KOPT-K1 (cell line): ENCODE results near the gene SLC39A2.
"Not testable (repeated sequence)": the region's sequence is repeated elsewhere in the genome, so short reads cannot be mapped to it uniquely, and the experiment has no call there.

Experiments
- H3K27ac ChIP-seq: fragments of 200-600 bp; sonication (generic); 2 replicates; pipeline ENCODE4 v1.5.1; 2016; ENCODE audit warnings: antibody characterized with exemption, mild to moderate bottlenecking, low read depth, low read length; ENCODE audit not compliant: poor library complexity, severe bottlenecking
- H3K36me3 ChIP-seq: fragments of 200-600 bp; sonication (generic); 2 replicates; pipeline ENCODE4 v1.5.1; 2017; ENCODE audit warnings: antibody characterized with exemption, mild to moderate bottlenecking, low read length, moderate library complexity; ENCODE audit not compliant: insufficient read depth
- H3K9me3 ChIP-seq: fragments of 200-600 bp; sonication (generic); 2 replicates; pipeline ENCODE4 v1.5.1; 2017; ENCODE audit warnings: antibody characterized with exemption, low read length, mild to moderate bottlenecking; ENCODE audit not compliant: insufficient read depth, poor library complexity, severe bottlenecking

Gene SLC39A2

DNA sequence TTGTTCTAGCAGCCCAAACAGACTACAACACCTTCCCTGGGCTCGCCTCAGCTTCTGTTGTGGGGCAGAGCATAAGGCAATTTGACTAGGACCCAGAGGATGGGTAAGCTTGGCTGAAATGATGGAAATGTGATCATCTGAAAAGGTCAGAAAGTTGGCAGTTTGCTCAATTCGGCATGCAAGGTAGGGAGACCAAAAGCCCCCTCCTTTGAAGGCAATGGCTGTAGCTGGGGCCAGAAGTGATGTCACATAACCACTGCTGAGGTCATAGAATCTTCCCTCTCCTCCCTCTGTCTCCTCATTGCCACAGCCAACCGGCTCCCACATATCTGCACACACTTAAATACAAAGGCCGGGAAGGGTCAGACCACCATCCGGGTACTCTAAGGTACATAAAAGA, 30.8 kb downstream of the SLC39A2 start, which contains the start of gene TPPP2:
Gene TPPP2, plus strand, starts transcription at position 301 of the 400 bp plus-strand sequence. CDS start 365 bp downstream, outside the sequence.
- Histone ChIP-seq H3K27ac (no peak within 1 kb of the TSS), H3K9me3 (no peaks in the 10 kb centered on the region), H3K36me3 (no peaks in the 10 kb centered on the region)

DNA sequence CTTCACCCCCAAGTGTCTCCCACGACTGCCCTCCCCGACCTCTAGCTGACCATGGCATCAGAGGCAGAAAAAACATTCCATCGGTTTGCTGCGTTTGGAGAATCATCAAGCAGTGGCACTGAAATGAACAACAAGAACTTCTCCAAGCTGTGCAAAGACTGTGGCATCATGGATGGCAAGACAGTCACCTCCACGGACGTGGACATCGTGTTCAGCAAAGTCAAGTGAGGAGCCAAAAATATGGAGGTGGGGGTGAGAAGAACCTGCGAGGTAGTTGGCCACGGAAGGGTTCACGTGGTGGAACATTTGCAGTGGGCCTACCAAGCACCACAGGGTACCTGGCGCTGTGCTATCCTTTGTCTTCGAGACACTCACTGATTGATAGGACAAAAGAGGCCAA, 31.4 kb downstream of the SLC39A2 start:
- Histone ChIP-seq H3K27ac (no peak overlapping the region), H3K36me3 (no peaks in the 10 kb centered on the region), H3K9me3 (no peaks in the 10 kb centered on the region)

DNA sequence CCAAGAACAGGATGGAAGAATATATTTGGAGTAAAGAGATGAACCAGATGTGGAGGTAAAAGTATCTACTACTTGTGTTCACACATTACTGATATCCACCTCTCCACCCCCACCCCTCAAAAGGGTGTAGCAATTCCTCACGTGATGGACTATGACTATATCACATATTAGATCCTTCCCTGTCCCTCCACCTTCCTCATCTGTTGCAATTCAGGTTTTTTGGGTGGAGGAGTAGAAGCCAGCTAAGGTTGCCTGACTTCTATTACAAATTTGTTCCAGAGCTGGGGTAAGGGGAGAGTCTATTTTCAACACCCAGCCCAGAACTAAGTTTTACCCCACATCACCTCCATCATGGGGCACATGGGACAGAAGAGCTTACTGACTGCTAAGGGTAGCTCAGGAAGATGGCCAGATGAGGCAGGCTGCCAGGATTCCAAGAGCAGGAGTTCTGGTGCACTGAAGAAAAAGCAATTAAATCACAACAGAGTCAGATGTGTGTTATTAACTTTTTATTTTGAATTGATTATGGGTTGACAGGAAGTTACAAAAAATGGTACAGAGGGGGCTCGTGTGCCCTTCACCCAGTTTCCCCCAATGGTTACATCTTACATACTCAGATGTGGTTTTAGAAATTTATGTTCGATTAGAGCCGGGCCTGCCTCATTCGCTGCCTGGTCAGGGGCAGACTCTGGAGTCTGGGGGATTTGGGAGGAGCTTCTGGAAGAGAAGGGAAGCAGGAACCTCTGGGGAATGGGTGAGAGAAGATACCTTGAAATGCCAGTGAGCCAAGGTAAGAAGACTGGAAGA, 33.4 kb downstream of the SLC39A2 start:
- H3K9me3 ChIP-seq, result no peaks in the 10 kb centered on the region
- H3K36me3 ChIP-seq, result no peaks in the 10 kb centered on the region
- no peak overlapping the region for H3K27ac ChIP-seq

DNA sequence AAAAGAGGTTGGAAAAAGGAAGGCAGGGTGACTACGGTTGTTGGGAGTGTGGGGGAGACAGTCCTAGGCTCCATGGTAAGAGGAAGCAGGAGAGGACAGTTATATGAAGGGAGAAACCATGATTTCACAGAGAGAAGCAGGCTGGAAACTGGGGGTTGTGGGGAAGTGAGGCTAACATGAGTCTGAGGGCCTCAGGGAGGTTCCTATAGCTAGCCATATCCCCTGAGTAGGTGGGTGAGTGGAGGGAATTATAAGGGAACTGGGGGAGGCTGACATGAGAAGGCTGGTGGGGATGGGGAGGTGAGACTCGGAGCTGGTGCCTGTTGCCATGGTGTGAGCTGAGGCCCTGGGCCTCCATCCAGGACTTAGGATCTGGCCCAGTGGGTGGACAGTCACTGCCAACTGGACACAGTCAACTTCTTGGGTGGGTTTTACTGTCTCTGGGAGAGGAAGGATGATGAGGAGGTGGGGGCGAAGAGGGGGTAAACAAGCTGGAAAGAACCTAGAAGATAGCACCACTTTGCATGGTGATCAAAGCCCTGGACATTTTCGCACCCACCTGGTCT, 34.1 kb downstream of the SLC39A2 start:
- Histone ChIP-seq H3K27ac (no peak overlapping the region), H3K9me3 (no peaks in the 10 kb centered on the region), H3K36me3 (no peaks in the 10 kb centered on the region)

DNA sequence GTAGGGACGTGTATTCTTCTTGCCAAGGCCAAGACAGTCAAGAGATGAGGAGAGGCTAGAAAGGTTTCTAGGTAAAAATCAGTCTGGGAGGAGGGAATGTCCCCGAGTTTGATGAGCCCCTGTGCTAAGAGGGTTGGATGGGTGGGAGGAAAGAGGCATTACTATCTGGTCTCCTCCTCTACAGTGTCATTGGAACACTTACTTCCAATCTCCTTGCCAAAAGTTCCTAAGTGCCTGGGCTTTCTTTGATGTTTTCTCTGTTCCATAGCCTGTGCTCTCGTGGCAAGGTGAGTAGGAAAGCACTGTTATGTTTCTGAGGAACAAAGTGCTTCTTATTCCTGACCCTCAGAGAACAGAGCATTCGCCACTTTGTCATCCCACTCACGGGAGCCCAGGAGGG, 35.6 kb downstream of the SLC39A2 start, which contains the start of gene RNASE13:
Gene RNASE13, minus strand, starts transcription at position 101 of the 400 bp plus-strand sequence. CDS start 519 bp downstream, outside the sequence.
- Histone ChIP-seq H3K9me3 (no peaks in the 10 kb centered on the region), H3K27ac (no peak within 1 kb of the TSS), H3K36me3 (no peaks in the 10 kb centered on the region)

DNA sequence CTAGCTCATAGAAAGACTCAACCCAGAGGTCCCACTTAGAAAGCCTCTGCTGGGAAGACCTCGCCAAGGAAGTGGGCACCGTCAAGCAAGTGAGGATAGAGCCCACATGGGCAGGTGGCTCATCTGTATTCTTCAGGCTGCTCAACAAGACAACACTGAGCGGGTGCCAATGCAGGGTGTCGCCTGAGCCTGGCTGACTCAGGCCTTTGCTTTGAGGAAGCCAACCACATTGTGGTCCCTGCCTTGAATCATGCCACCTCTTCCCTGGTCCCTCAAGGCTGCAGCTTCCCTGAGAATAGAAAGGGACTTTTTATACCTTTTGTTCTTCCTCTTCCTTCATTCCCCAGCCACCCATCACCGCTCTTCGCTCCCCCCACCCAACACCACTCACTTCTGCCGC, 37.7 kb downstream of the SLC39A2 start:
- H3K27ac ChIP-seq, result no peak overlapping the region
- H3K36me3 ChIP-seq, result no peaks in the 10 kb centered on the region
- H3K9me3 ChIP-seq, result no peaks in the 10 kb centered on the region

DNA sequence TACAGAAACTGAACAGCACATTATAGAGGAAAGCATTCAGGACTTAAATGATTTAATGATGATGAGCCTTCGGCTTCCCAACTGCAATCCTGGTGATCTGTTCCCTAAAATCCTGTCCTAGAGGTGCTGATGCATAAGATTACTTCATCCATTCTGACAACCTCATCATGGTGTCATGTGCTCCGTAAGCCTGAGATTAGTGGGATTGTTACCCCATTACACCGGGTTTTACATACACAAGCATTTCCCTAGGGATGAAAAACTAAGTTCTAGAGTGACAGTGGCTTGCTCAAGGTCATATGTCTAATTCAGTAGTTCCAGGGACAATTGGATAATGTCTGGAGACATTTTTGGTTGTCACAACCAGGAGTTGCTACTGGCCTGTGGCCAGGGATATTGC, 38.1 kb downstream of the SLC39A2 start:
- no peaks in the 10 kb centered on the region for H3K36me3 ChIP-seq
- H3K27ac ChIP-seq, result no peak overlapping the region
- H3K9me3 ChIP-seq, result no peaks in the 10 kb centered on the region

DNA sequence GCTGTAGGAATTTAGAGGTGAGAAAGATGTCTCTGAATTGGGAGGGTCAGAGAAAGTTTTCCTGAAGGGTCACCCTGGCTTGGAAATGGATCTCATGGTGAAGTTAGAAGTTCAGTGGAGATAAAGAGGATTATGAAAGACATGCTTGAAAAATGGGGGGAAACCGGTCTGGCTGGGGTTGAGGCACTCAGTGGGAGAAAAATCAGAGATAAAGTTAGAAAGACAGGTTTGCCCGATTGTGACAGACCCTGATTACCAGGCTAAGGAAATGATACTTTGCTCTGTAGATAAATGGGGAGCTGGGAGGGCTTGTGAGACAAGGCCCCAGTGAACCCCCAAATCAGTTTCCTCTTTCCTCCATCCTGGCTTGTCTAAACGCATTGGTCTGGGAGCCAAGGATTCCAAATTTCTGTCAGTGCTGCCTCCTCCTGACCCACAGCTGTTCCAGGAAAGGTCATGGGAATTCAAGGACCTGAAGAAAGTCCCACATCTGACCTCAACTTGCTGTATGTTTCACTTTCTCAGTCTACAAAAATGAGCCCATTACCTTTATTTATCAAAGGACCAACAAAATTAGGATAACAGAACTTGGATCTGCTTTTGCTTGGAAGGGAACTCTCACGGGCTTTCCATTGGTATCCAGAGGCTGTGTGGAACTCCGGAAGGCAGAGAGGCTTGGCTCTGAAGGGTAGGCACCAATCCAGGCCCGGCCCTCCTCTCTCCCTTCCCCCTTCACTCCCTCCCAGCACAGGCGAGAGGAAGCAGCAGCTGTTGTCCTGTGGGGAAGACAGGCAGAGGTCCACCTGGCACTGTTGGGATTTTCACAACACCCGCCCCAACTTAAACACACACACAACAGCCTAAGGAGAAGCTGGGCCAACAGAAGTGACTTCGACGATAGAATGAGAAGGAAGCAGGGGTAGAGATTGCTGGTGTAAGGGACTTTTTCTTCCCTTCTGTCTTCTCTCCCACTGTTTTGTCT, 39.6 kb downstream of the SLC39A2 start:
- H3K27ac ChIP-seq, result no peak overlapping the region
- H3K9me3 ChIP-seq, result no peaks in the 10 kb centered on the region
- H3K36me3 ChIP-seq, result no peaks in the 10 kb centered on the region

DNA sequence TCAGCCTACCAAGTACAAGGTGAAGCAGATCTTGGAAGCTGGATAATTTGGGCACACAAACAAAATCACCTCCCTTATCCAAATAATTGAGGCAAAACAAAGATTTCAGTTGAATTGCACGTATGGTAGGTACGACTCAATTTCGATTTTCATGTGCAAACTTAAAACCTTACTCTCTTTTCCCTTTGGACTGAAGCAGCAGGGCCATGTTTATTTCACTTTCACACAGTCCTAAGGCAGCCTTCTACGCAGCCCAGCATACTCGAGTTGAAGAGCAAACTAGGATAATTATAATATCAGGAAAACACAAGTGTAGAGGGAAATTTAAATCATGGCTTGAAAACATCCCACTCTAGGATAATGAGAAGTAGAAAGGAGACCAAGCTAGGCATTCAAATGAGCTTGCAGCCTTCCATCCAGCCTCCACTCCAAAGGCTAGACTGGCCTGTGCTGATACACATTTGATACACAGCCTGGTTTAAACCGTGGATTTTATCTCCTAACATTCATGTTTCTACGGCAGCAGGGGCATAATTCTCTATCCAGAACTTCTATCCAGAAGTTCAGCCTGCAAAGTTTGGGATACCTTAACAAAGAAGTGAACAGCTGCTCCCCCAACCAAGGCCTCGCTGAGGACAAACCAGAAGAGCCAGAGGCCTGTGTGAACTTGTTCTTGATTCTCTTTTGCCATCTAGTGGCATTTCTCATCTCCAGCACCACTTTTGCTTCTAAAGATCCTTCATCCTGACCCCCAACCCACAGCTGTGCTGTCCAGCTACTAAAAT, 40.7 kb downstream of the SLC39A2 start:
- Histone ChIP-seq H3K9me3 (no peaks in the 10 kb centered on the region), H3K36me3 (no peaks in the 10 kb centered on the region), H3K27ac (no peak overlapping the region)

DNA sequence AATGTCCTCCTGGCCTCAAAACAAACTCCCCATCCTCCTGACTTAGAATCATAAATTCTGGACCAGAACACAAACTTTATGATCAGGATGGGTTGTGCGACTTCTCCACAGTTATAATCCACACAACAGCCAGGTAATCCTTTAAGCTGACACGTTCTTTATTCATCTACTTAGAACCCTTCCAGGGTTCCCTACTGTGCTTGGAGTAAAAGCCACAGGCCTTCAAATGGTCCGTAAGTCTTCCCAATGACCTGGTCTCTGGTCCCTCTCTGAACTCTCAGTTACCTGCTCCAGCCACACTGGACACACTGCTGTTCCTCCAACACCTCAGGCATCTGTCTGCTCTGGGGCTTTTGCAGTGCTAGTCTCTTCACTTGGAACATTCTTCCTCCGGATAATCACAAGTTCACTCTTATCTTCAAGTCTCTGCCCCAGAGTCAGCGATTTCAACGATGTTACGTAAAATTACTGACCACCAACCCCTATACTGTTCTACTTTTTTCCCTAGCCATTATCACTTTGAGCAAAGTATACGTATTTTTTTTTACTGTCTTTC, 41.4 kb downstream of the SLC39A2 start:
- H3K9me3 ChIP-seq, result no peaks in the 10 kb centered on the region
- H3K27ac ChIP-seq, result no peak overlapping the region
- no peaks in the 10 kb centered on the region for H3K36me3 ChIP-seq

DNA sequence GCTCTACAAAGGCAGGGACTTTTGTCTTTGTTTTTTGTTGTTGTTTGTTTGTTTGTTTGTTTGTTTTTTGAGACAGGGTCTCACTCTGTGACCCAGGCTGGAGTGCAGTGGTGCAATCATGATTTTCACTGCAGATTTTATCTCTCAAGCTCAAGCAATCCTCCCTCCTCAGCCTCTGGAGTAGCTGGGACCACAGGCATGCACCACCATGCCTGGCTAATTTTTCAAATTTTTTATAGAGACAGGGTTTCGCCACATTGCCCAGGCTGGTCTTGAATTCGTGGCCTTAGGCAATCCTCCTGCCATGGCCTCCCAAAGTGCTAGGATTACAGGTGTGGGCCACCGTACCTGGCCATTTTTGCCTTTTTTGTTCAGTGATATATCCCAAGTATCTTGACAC, 41.8 kb downstream of the SLC39A2 start:
- not testable (repeated sequence) for H3K36me3 ChIP-seq, H3K9me3 ChIP-seq, H3K27ac ChIP-seq

DNA sequence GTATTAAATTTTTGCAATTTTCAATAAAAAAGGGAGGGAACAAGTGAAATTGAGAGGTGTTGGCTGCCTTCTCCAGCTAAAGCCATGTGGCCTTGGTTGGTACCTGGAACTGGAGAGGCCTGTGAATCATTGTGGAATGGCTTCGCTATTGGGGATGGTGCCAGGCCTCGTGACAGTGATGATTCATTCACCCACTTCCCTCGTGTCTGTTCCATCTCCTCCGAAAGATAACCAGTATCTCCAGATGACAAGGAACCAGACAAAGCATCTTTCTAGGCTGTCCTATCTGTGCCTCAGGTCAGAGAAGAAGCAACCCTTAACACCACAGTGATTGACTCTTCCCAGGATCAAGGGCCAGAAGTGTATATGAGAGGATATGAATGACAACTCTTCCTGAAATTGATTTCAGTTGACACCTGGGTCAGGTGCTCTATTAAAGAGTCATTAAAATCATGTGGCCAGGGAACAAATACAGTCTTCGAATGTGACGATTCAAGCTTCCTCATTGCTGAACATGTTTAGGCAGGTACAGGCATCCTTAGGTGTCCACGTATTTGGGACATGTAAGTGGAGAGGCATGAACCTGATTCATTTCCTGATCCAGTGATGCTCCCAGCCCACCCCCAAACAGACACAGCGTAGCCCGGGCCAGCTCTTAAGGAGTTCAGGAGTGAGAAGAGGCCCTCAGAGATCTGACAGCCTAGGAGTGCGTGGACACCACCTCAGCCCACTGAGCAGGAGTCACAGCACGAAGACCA, 42.8 kb downstream of the SLC39A2 start, which contains the start of gene RNASE7:
Gene RNASE7, plus strand, starts transcription at position 687 of the 758 bp plus-strand sequence. CDS start 631 bp downstream, outside the sequence.
- H3K36me3 ChIP-seq, result no peaks in the 10 kb centered on the region
- H3K9me3 ChIP-seq, result no peaks in the 10 kb centered on the region
- no peak within 1 kb of the TSS for H3K27ac ChIP-seq

DNA sequence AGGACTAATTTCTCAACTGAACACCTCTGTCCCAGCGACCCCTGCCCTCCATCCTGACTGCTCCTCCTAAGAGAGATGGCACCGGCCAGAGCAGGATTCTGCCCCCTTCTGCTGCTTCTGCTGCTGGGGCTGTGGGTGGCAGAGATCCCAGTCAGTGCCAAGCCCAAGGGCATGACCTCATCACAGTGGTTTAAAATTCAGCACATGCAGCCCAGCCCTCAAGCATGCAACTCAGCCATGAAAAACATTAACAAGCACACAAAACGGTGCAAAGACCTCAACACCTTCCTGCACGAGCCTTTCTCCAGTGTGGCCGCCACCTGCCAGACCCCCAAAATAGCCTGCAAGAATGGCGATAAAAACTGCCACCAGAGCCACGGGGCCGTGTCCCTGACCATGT, 43.8 kb downstream of the SLC39A2 start:
- no peaks in the 10 kb centered on the region for H3K36me3 ChIP-seq
- H3K27ac ChIP-seq, result no peak overlapping the region
- H3K9me3 ChIP-seq, result no peaks in the 10 kb centered on the region
